Endothelial cell of umbilical vein (primary cell): ENCODE results near the gene RBM27. TPM values are rescaled to one million over a fixed set of nuclear protein-coding genes. Genes with fewer than 3 reads are reported as not detected.

Experiments used
- BruUV-seq: library from RNA; stranded (reverse); fragments of 400-500 nt; replicated peaks from 2 replicates; lab custom pipeline; 2021; lab: Mats Ljungman, UMichigan
- CTCF ChIA-PET: fragments of 300-600, 350-600 bp; sonication (Branson Sonifier 250); formaldehyde crosslinking; loops from one replicate; lab custom pipeline; 2021; ENCODE audit warnings: antibody characterized with exemption, inconsistent platforms; lab: Charles Lee
- POLR2A ChIA-PET: fragments of 300-600, 350-600 bp; sonication (Branson Sonifier 250); formaldehyde crosslinking; loops from one replicate; lab custom pipeline; 2021; ENCODE audit warnings: antibody characterized with exemption, inconsistent platforms; lab: Charles Lee
- DNase-seq: peaks from one replicate; pipeline ENCODE4 v3.0.0-alpha.2; 2011; ENCODE audit warnings: low read depth, low spot score
- FAIRE-seq: peaks from 2 replicates; lab custom pipeline; 2011; peaks lifted over from hg19 to GRCh38; lab: Jason Lieb, UNC
- H2AFZ ChIP-seq: 2 replicates; pipeline ENCODE4 v1.6.0; 2012; ENCODE audit warnings: low read depth, low read length, control low read depth, inconsistent platforms
- H3K27ac ChIP-seq: 2 replicates; pipeline ENCODE4 v1.5.1; 2011; ENCODE audit warnings: low read depth, mild to moderate bottlenecking, control low read depth, low read length, moderate library complexity; ENCODE audit not compliant: insufficient read depth
- H3K27me3 ChIP-seq, 2 experiments: 2 replicates each; pipeline versions ENCODE4 v1.6.0 to v1.6.1; 2011; ENCODE audit warnings: low read length in 2 of 2, mixed read lengths in 1 of 2; ENCODE audit not compliant: control insufficient read depth in 2 of 2, insufficient read depth in 2 of 2
- H3K36me3 ChIP-seq, 2 experiments: 2 replicates in 1 of 2; 3 replicates in 1 of 2; pipeline ENCODE4 v1.5.1; 2011; ENCODE audit warnings: low read length in 2 of 2, mild to moderate bottlenecking in 1 of 2, moderate library complexity in 1 of 2; ENCODE audit not compliant: control insufficient read depth in 2 of 2, insufficient read depth in 2 of 2; ENCODE audit errors: extremely low read depth in 1 of 2
- H3K4me1 ChIP-seq: 3 replicates; pipeline ENCODE4 v1.5.1; 2011; ENCODE audit warnings: mild to moderate bottlenecking, low read length; ENCODE audit not compliant: control insufficient read depth, insufficient read depth; ENCODE audit errors: extremely low read depth
- H3K4me2 ChIP-seq: 2 replicates; pipeline ENCODE4 v1.6.1; 2011; ENCODE audit warnings: low read length, control low read depth, mixed read lengths; ENCODE audit not compliant: insufficient read depth
- H3K4me3 ChIP-seq, 3 experiments: fragments of 200-600 bp in 1 of 3; sonication (generic), shearing (Covaris generic) in 1 of 3; replicated peaks in 1 of 3; 2 replicates each; pipeline ENCODE4 v1.5.1; 2011 to 2016; ENCODE audit warnings: control low read depth in 3 of 3, low read length in 3 of 3, mild to moderate bottlenecking in 2 of 3, inconsistent platforms in 1 of 3, low read depth in 1 of 3, moderate library complexity in 1 of 3; ENCODE audit not compliant: insufficient read depth in 1 of 3
- H3K79me2 ChIP-seq: 2 replicates; pipeline ENCODE4 v1.6.0; 2012; ENCODE audit warnings: low read length, inconsistent platforms; ENCODE audit not compliant: control insufficient read depth, insufficient read depth
- H3K9ac ChIP-seq: replicated peaks from 2 replicates; pipeline ENCODE3; 2011; ENCODE audit warnings: low read length, control low read depth; ENCODE audit not compliant: insufficient read depth; ENCODE audit errors: extremely low read depth
- H3K9me1 ChIP-seq: replicated peaks from 3 replicates; pipeline ENCODE4 v1.6.0; 2011; ENCODE audit warnings: mild to moderate bottlenecking, low read length; ENCODE audit not compliant: control insufficient read depth, insufficient read depth; ENCODE audit errors: extremely low read depth
- H3K9me3 ChIP-seq: replicated peaks from 2 replicates; pipeline ENCODE4 v1.5.1; 2012; ENCODE audit warnings: low read length, inconsistent platforms; ENCODE audit not compliant: control insufficient read depth, insufficient read depth
- H4K20me1 ChIP-seq: replicated peaks from 2 replicates; pipeline ENCODE3; 2011; ENCODE audit warnings: mild to moderate bottlenecking, low read length; ENCODE audit not compliant: control insufficient read depth, insufficient read depth; ENCODE audit errors: extremely low read depth
- EZH2 ChIP-seq: IDR thresholded peaks from 2 replicates; pipeline ENCODE4 v1.6.1; 2012; ENCODE audit warnings: borderline replicate concordance, low read depth, mild to moderate bottlenecking, moderate library complexity, low read length, inconsistent platforms; ENCODE audit not compliant: severe bottlenecking
- FOS ChIP-seq: IDR thresholded peaks from 2 replicates; pipeline ENCODE4 v1.6.1; 2011; ENCODE audit warnings: mild to moderate bottlenecking, low read length, moderate library complexity, borderline replicate concordance; ENCODE audit not compliant: insufficient read depth
- GATA2 ChIP-seq: IDR thresholded peaks from 2 replicates; pipeline ENCODE4 v1.7.0; 2011; ENCODE audit warnings: low read depth, mild to moderate bottlenecking, moderate library complexity, mixed read lengths, low read length; ENCODE audit not compliant: insufficient read length, insufficient read depth
- JUN ChIP-seq: IDR thresholded peaks from 2 replicates; pipeline ENCODE4 v1.6.1; 2011; ENCODE audit warnings: borderline replicate concordance, low read depth; ENCODE audit not compliant: insufficient read length, insufficient read depth
- MYC ChIP-seq: IDR thresholded peaks from one replicate; pipeline ENCODE4 v1.6.1; 2011; ENCODE audit warnings: mild to moderate bottlenecking, low read depth, low read length
- POLR2A ChIP-seq: IDR thresholded peaks from 2 replicates; pipeline ENCODE4 v1.6.1; 2012; ENCODE audit warnings: low read depth, mild to moderate bottlenecking, control low read depth, low read length
- POLR2AphosphoS5 ChIP-seq: IDR thresholded peaks from 2 replicates; pipeline ENCODE4 v1.6.1; 2012; ENCODE audit warnings: low read depth, mild to moderate bottlenecking, control low read depth, low read length, moderate library complexity; ENCODE audit not compliant: insufficient read depth
- dilution Hi-C: fragments of 300-500 bp; cut with MboI; formaldehyde crosslinking; loops from one replicate; pipeline ENCODE4 v1.15.0; 2019; ENCODE audit warnings: low sequenced_read_pairs; ENCODE audit not compliant: extremely low pct_ligation_motif_present
- intact Hi-C: fragments of 100-400 bp; cut with micrococcal nuclease; formaldehyde crosslinking; loops from one replicate; pipeline ENCODE4 v1.10.0; 2022
- polyA plus RNA-seq, 4 experiments: library from polyadenylated mRNA; depleted of rRNA in 3 of 4; stranded (reverse) in 3 of 4; unstranded in 1 of 4; fragments of >200 nt; gene quantifications; 2 replicates each; pipeline versions ENCODE4 v1.2.1 to v1.2.3, GENCODE V29; 2011 to 2012; ENCODE audit warnings: missing spikeins in 1 of 4
- total RNA-seq: library from RNA; stranded (reverse); gene quantifications from 2 replicates; pipeline ENCODE4 v1.2.3, GENCODE V29; 2021
- TF ChIP-seq, protein P1 (sequence below), 2 donors: IDR thresholded peaks; 1 replicate in 1 of 2; 2 replicates in 1 of 2; pipeline ENCODE4 v1.5.1; 2011; ENCODE audit warnings: low read length in 2 of 2, mild to moderate bottlenecking in 2 of 2, moderate library complexity in 2 of 2, control low read depth in 1 of 2, inconsistent platforms in 1 of 2, low read depth in 1 of 2; ENCODE audit not compliant: insufficient read depth in 1 of 2; ENCODE audit errors: extremely low read depth in 1 of 2
- TF ChIP-seq, protein P2 (sequence below): IDR thresholded peaks from 2 replicates; pipeline ENCODE4 v1.6.1; 2011; ENCODE audit not compliant: insufficient read depth, insufficient read length

The RBM27 gene
- total and polyA plus RNA-seq, 2 donors (not counting 3 experiments of a cell fraction or from before 2014, with no cell fraction given) = 6.3 to 17.7 TPM

DNA sequence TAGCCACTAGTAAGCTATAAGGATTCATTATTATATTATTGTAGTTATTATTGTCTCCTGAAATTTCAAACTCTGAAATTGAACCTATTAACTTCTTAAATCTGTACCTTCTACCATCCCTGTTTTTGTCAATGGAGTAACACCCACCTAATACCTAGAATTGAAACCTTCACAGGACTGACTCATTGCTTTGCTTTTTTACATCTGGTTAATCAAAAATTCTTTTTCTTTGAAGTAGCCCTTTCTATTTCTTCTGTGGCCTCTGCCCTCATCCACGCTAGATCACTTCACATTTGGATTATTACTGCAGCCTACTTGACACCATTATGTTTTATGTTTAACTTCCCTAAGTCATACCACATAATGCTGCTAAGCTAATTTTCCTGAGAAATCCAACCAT lies 35.6 kb downstream of the RBM27 start:
- intact Hi-C loops = no loop called here
- FAIRE-seq (no peak), DNase-seq (no peak)
- Histone ChIP-seq H3K9me1 (no peaks in the 10 kb centered on the region), H3K4me1 (no peaks in the 10 kb centered on the region), H3K36me3 (peaks cover 2 to 3% of the 10 kb centered on the region in 2 experiments), H3K4me2 (no peak overlapping the region), H3K4me3 (no peak overlapping the region), H4K20me1 (no peaks in the 10 kb centered on the region), H3K9me3 (no peaks in the 10 kb centered on the region), H3K9ac (no peak overlapping the region), H3K79me2 (peaks cover 2% of the 10 kb centered on the region), H2AFZ (no peak overlapping the region), H3K27ac (no peak overlapping the region), H3K27me3 (no peaks in the 10 kb centered on the region)
- POLR2A ChIA-PET = interaction anchor here (0.7 kb wide), 1 partner anchor 36 kb away, joined by 5 read pairs; no protein-coding TSS in a partner anchor
- TF ChIP-seq MYC (no peak), POLR2A (no peak), FOS (no peak), EZH2 (no peak), POLR2AphosphoS5 (no peak), JUN (no peak), GATA2 (no peak)
- TF ChIP-seq, protein P1, sequence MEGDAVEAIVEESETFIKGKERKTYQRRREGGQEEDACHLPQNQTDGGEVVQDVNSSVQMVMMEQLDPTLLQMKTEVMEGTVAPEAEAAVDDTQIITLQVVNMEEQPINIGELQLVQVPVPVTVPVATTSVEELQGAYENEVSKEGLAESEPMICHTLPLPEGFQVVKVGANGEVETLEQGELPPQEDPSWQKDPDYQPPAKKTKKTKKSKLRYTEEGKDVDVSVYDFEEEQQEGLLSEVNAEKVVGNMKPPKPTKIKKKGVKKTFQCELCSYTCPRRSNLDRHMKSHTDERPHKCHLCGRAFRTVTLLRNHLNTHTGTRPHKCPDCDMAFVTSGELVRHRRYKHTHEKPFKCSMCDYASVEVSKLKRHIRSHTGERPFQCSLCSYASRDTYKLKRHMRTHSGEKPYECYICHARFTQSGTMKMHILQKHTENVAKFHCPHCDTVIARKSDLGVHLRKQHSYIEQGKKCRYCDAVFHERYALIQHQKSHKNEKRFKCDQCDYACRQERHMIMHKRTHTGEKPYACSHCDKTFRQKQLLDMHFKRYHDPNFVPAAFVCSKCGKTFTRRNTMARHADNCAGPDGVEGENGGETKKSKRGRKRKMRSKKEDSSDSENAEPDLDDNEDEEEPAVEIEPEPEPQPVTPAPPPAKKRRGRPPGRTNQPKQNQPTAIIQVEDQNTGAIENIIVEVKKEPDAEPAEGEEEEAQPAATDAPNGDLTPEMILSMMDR (IDR thresholded peaks at IDR 0.05; ENCODE audit: extremely low read depth in 1 of 2, insufficient read depth in 1 of 2, low read depth in 1 of 2, low read length in 2 of 2) = no peak
- TF ChIP-seq, protein P2, sequence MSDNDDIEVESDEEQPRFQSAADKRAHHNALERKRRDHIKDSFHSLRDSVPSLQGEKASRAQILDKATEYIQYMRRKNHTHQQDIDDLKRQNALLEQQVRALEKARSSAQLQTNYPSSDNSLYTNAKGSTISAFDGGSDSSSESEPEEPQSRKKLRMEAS = no peak
- dilution Hi-C loops = no loop called here
- CTCF ChIA-PET = no interaction called here
- BruUV-seq = no TSS peak
